Suprapubic skin (tissue), 4 donors: ENCODE results near the gene ME2. TPM values are rescaled to one million over a fixed set of nuclear protein-coding genes. Genes with fewer than 3 reads are reported as not detected.

ENCODE experiments used
- DNase-seq, 2 donors: peaks; one replicate each; pipeline ENCODE4 v3.0.0-alpha.2; 2019; ENCODE audit warnings: low spot score in 2 of 2
- H3K27ac ChIP-seq: fragments of 200-600 bp; sonication (generic); one replicate; pipeline ENCODE4 v1.5.1; 2019
- H3K27me3 ChIP-seq: fragments of 200-600 bp; sonication (generic); one replicate; pipeline ENCODE4 v1.5.1; 2019
- H3K36me3 ChIP-seq: fragments of 200-600 bp; sonication (generic); one replicate; pipeline ENCODE4 v1.5.1; 2019
- H3K4me1 ChIP-seq: fragments of 200-600 bp; sonication (generic); one replicate; pipeline ENCODE4 v1.5.1; 2019
- H3K4me3 ChIP-seq: fragments of 200-600 bp; sonication (generic); one replicate; pipeline ENCODE4 v1.5.1; 2019; ENCODE audit warnings: mild to moderate bottlenecking
- H3K9me3 ChIP-seq: fragments of 200-600 bp; sonication (generic); one replicate; pipeline ENCODE4 v1.5.1; 2019
- EP300 ChIP-seq: sonication (generic); formaldehyde crosslinking; IDR thresholded peaks from one replicate; pipeline ENCODE4 v1.6.1; 2017; ENCODE audit warnings: antibody characterized with exemption
- POLR2A ChIP-seq, 2 donors: fragments of 450-650 bp; IDR thresholded peaks; one replicate each; pipeline ENCODE4 v1.6.1; 2017; ENCODE audit warnings: antibody characterized with exemption in 2 of 2, mild to moderate bottlenecking in 2 of 2, moderate library complexity in 2 of 2
- POLR2AphosphoS5 ChIP-seq, 3 donors: sonication (generic); formaldehyde crosslinking; IDR thresholded peaks; one replicate each; pipeline ENCODE4 v1.6.1; 2017; ENCODE audit warnings: antibody characterized with exemption in 3 of 3
- WGBS: methylation state at CpG from one replicate; pipeline ENCODE4 v1.1.5; 2018; 5-methylcytosine and 5-hydroxymethylcytosine counted together
- total RNA-seq, 4 donors: library from RNA; depleted of rRNA; stranded (reverse); fragments of >200 nt; gene quantifications; one replicate each; pipeline ENCODE4 v1.1.0, GENCODE V29; 2016
- TF ChIP-seq, protein P1 (sequence below), 2 donors: fragments of 200-600 bp in 1 of 2; fragments of 450-650 bp in 1 of 2; sonication (generic) in 1 of 2; IDR thresholded peaks; one replicate each; pipeline ENCODE4 v1.5.1; 2016 to 2019; ENCODE audit warnings: antibody characterized with exemption in 2 of 2, mild to moderate bottlenecking in 1 of 2, moderate library complexity in 1 of 2

The ME2 gene
- total RNA-seq, 4 donors from 2014 or later: 18.7 to 29.3 (median 25.4) TPM

DNA sequence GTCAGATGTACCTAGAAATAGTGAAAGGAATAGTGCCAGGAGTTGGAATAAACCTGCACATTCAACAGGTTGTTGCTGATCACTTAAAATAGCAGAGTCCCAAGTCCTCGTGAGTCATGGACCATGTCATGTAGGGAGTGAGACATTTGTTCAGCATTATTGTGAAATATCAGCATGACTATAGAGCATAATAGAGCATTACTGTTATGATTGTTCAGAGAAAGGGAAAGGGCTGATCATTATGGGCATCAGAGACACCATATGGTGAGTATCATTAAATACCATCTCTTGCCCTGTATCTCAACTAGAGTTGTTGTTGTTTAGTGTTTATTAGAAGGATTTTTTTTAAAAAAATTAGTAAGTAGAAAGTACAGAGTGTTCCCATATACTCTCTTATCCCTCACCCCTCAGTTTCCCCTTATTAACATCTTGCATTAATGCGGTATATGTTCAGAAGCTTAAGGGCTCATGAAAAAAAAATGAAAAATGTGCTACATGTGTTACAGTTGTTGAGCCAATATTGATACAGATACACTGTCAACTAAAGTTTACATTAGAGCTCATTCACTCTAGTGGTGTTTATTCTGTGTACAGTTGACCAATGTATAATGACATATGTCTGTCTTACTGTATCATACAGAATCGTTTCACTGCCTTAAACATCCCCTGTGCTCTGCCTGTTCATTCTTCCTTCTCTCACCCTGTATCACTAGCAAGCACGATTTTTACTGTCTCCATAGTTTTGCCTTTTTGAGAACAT, 94.6 kb downstream of the ME2 start:
- WGBS: 82% methylated on average over 4 of the region's 4 CpGs
- TF ChIP-seq, protein P1, sequence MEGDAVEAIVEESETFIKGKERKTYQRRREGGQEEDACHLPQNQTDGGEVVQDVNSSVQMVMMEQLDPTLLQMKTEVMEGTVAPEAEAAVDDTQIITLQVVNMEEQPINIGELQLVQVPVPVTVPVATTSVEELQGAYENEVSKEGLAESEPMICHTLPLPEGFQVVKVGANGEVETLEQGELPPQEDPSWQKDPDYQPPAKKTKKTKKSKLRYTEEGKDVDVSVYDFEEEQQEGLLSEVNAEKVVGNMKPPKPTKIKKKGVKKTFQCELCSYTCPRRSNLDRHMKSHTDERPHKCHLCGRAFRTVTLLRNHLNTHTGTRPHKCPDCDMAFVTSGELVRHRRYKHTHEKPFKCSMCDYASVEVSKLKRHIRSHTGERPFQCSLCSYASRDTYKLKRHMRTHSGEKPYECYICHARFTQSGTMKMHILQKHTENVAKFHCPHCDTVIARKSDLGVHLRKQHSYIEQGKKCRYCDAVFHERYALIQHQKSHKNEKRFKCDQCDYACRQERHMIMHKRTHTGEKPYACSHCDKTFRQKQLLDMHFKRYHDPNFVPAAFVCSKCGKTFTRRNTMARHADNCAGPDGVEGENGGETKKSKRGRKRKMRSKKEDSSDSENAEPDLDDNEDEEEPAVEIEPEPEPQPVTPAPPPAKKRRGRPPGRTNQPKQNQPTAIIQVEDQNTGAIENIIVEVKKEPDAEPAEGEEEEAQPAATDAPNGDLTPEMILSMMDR (IDR thresholded peaks at IDR 0.05): no peak
- no peak for TF ChIP-seq EP300
- no peak for TF ChIP-seq POLR2AphosphoS5 (IDR thresholded peaks at IDR 0.05)
- TF ChIP-seq POLR2A (IDR thresholded peaks at IDR 0.05): no peak
- H3K9me3 ChIP-seq: no peaks in the 10 kb centered on the region
- H3K36me3 ChIP-seq: peaks cover 43% of the 10 kb centered on the region
- DNase-seq: no peak
- peaks cover 21% of the 10 kb centered on the region for H3K4me1 ChIP-seq
- no peaks in the 10 kb centered on the region for H3K27me3 ChIP-seq
- no peak overlapping the region for H3K4me3 ChIP-seq
- no peak overlapping the region for H3K27ac ChIP-seq

DNA sequence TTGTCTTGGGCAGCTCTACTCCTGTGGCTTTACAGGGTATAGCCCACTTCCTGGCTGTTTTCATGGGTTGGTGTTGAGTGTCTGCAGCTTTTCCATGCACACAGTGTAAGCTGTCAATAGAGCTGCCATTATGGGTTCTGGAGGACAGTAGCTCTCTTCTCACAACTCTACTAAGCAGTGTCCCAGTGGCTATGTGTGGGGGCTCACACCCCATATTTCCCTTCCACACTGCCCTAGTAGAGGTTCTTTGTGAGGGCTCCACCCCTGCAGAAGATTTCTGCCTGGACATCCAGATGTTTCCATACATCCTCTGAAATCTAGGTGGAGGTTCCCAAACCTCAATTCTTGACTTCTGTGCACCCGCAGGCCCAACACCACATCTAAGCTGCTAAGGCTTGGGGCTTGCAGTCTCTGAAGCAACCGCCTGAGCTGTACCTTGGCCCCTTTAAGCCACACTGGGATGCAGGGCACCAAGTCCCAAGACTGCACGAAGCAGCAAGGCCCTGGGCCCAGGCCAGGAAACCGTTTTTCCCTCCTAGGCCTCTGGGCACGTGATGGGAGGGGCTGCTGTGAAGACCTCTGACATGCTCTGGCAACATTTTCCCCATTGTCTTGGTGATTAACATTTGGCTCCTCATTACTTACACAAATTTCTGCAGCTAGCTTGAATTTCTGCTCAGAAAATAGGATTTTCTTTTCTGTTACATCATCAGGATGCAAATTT, 98.3 kb downstream of the ME2 start:
- TF ChIP-seq, protein P1 (IDR thresholded peaks at IDR 0.05): no peak
- TF ChIP-seq EP300 (no peak), POLR2A (IDR thresholded peaks at IDR 0.05) (no peak), POLR2AphosphoS5 (IDR thresholded peaks at IDR 0.05) (no peak)
- Histone ChIP-seq H3K4me1 (peaks cover 6% of the 10 kb centered on the region), H3K27me3 (no peaks in the 10 kb centered on the region), H3K4me3 (no peak overlapping the region), H3K36me3 (peaks cover 56% of the 10 kb centered on the region), H3K9me3 (no peaks in the 10 kb centered on the region), H3K27ac (no peak overlapping the region)
- 77% methylated on average over 5 of the region's 5 CpGs for WGBS
- no peak for DNase-seq

DNA sequence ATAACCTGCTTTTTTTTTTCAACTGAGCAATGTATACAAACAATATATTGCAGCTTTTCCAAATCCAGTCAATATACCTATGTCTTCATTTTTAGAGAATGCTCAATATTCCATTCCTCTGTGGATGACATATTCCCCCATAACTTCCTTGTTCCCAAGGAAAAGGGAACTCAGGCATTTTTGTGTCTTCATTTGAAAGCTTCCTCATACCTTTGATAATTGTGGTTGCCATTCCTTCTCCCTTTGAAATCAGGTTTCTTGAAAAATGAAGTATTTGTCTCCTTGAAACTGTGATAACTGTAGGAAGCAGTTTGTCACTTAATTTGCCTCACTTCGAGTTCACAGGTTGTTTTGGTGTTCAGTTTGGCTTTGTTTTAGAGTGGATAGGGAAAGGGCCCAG, 102.5 kb downstream of the ME2 start:
- Histone ChIP-seq H3K36me3 (peaks cover 41% of the 10 kb centered on the region), H3K27ac (no peak overlapping the region), H3K4me1 (peaks cover 11% of the 10 kb centered on the region), H3K4me3 (no peak overlapping the region), H3K9me3 (no peaks in the 10 kb centered on the region), H3K27me3 (no peaks in the 10 kb centered on the region)
- 86% methylated on average over 1 of the region's 1 CpG for WGBS
- no peak for DNase-seq
- TF ChIP-seq POLR2A (IDR thresholded peaks at IDR 0.05) (no peak), POLR2AphosphoS5 (IDR thresholded peaks at IDR 0.05) (no peak), EP300 (no peak)
- TF ChIP-seq, protein P1 (IDR thresholded peaks at IDR 0.05): no peak

DNA sequence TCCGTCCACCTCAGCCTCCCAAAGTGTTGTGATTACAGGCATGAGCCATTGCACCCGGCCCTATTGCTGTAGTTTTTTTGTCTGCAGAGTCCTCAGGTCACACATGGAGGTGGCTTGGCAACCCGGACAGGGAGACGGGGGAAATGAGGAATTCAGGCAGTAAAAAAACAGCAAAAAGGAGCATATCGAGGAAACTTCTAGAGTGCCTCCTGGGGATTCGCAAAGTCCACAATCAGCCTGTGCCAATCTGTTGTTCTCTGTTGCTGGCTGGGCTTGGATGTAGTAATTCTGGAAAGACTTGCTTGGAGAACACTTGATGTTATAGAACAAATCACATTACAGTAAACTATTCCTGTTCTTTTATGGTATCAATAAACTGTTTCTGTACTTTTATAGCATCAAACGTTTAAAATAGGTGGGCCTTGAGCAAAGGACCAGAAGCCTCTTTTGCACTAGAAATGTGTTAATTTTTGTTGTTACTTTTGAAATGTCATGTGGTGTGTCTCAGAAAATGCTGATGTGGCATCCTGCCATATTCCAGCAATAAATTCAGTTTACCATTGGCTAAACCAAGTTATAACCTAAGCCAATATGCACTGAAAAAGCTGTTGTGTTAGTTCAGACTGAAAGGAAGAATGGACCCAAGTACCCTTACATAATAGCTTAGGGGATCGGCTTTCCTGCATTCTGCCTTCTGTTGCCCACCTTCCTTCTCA, 103.3 kb downstream of the ME2 start:
- Histone ChIP-seq H3K27ac (no peak overlapping the region), H3K4me3 (no peak overlapping the region), H3K27me3 (no peaks in the 10 kb centered on the region), H3K9me3 (no peaks in the 10 kb centered on the region), H3K4me1 (peaks cover 17% of the 10 kb centered on the region), H3K36me3 (peaks cover 36% of the 10 kb centered on the region)
- WGBS: 77% methylated on average over 8 of the region's 8 CpGs
- no peak for TF ChIP-seq POLR2A (IDR thresholded peaks at IDR 0.05)
- no peak for DNase-seq

DNA sequence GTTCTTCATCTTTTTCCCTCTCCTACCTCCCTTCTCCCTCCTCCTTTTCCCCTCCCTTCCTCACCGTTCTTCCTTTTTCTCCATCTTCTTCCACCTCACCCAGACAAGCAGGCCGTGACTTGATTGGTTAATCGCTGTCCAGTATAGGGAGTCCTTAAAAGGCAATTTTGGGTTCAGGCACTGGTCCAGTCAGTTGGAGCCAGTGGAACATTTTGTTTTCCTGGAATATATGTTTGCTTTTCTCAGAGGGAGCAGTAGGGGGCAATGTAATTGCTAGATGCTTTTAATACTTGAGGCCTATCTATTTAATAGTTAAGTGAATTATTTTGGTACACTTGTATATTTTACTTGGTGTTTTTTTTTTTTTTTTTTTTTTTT, 103.9 kb downstream of the ME2 start:
- no peak overlapping the region for H3K4me3 ChIP-seq
- no peaks in the 10 kb centered on the region for H3K27me3 ChIP-seq
- H3K36me3 ChIP-seq: peaks cover 31% of the 10 kb centered on the region
- 90% methylated on average over 3 of the region's 3 CpGs for WGBS
- no peak for DNase-seq
- TF ChIP-seq POLR2A (IDR thresholded peaks at IDR 0.05): no peak
- TF ChIP-seq POLR2AphosphoS5 (IDR thresholded peaks at IDR 0.05): no peak
- no peak for TF ChIP-seq EP300
- TF ChIP-seq, protein P1 (IDR thresholded peaks at IDR 0.05): no peak
- no peak overlapping the region for H3K27ac ChIP-seq
- H3K4me1 ChIP-seq: peaks cover 17% of the 10 kb centered on the region
- H3K9me3 ChIP-seq: no peaks in the 10 kb centered on the region
